Raji (cell line): ENCODE results near the gene ZNF516.

ENCODE experiments used
- POLR2A ChIP-seq: IDR thresholded peaks from 2 replicates; pipeline ENCODE4 v1.6.1; 2011; ENCODE audit warnings: low read depth, low read length, control low read depth; ENCODE audit not compliant: insufficient read depth

ZNF516 gene

GRCh38 chr18:76498064-76498463 is 3.0 kb upstream of the ZNF516 start:
- TF ChIP-seq POLR2A: no peak

GRCh38 chr18:76497021-76497420 is 2.0 kb upstream of the ZNF516 start:
- TF ChIP-seq POLR2A: no peak

GRCh38 chr18:76496194-76496890 is 1.3 kb upstream of the ZNF516 start:
- TF ChIP-seq POLR2A: no peak

GRCh38 chr18:76495435-76496193 is 572 bp upstream of the ZNF516 start:
- no peak for TF ChIP-seq POLR2A

GRCh38 chr18:76494231-76495005 is 624 bp downstream of the ZNF516 start:
- TF ChIP-seq POLR2A: no peak

GRCh38 chr18:76493213-76494161 is 1.6 kb downstream of the ZNF516 start:
- no peak for TF ChIP-seq POLR2A

GRCh38 chr18:76492669-76493212 is 2.3 kb downstream of the ZNF516 start:
- TF ChIP-seq POLR2A: no peak

GRCh38 chr18:76491776-76492668 is 3.0 kb downstream of the ZNF516 start:
- TF ChIP-seq POLR2A: no peak

- no peak for TF ChIP-seq POLR2A
Observed at GRCh38 chr18:76491473-76491775, 3.6 kb downstream of the ZNF516 start.

- TF ChIP-seq POLR2A: no peak
Observed at GRCh38 chr18:76490670-76491472, 4.2 kb downstream of the ZNF516 start.

- TF ChIP-seq POLR2A: no peak
Observed at GRCh38 chr18:76490033-76490432, 5.0 kb downstream of the ZNF516 start.

GRCh38 chr18:76489081-76489480 is 6.0 kb downstream of the ZNF516 start:
- no peak for TF ChIP-seq POLR2A

- no peak for TF ChIP-seq POLR2A
Observed at GRCh38 chr18:76488190-76488589, 6.9 kb downstream of the ZNF516 start.
